GM19328 (cell line): Measurements from ENCODE around the gene KRT17.
"Not testable (repeated sequence)": the region's sequence is repeated elsewhere in the genome, so short reads cannot be mapped to it uniquely, and the experiment has no call there.

Experiments
- ATAC-seq: cut with Tn5 transposase; IDR thresholded peaks from one replicate; pipeline ENCODE4 v1.9.1; 2021; ENCODE audit warnings: mild to moderate bottlenecking, moderate library complexity; ENCODE audit not compliant: unreplicated experiment

KRT17 gene

GRCh38 chr17:41579484-41580243 lies 44.7 kb downstream of the KRT17 start:
- no peak for ATAC-seq

DNA sequence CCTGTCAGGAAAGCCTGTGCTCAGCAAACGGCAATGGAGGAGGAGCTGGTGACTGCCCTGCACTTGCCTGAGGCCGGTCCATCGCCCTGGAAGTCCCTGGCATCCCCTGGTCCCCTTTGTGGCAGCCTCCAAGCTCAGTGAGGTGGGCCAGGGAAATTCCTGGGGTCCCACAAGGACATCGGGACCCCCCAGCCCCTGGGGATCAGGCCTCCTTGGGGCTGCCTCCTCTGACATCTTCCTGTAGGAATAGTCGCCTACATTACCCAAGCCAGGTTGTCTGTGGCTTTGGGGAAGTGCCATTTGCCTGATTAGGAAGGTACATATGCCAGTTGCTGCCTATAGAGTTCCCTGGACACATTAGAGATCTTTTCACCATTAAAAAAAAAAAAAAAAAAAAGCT lies 45.4 kb downstream of the KRT17 start:
- no peak for ATAC-seq

DNA sequence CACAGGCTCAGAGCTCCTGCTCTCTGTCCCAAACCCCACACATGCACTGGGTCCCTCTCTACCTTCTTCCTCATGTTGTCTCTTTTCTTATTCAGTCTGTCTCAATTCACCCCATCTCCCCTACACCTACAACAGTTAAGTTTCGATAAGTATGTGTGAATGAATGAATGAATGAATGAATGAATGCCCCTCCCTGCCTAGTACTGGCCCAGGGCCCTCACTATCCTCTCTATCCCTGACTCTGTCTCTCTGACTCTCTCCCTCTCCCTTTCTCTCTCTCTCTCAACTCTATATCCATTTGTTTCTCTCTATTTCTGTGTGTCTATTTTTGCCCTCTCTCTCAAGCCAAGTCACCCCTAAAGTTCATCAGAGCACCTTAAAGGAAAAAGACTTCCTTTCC lies 45.8 kb downstream of the KRT17 start:
- ATAC-seq, result no peak

- ATAC-seq, result not testable (repeated sequence)
Measured at GRCh38 chr17:41576740-41577139, 47.6 kb downstream of the KRT17 start.

- ATAC-seq, result no peak
Measured at GRCh38 chr17:41575336-41575735, 49.0 kb downstream of the KRT17 start.

DNA sequence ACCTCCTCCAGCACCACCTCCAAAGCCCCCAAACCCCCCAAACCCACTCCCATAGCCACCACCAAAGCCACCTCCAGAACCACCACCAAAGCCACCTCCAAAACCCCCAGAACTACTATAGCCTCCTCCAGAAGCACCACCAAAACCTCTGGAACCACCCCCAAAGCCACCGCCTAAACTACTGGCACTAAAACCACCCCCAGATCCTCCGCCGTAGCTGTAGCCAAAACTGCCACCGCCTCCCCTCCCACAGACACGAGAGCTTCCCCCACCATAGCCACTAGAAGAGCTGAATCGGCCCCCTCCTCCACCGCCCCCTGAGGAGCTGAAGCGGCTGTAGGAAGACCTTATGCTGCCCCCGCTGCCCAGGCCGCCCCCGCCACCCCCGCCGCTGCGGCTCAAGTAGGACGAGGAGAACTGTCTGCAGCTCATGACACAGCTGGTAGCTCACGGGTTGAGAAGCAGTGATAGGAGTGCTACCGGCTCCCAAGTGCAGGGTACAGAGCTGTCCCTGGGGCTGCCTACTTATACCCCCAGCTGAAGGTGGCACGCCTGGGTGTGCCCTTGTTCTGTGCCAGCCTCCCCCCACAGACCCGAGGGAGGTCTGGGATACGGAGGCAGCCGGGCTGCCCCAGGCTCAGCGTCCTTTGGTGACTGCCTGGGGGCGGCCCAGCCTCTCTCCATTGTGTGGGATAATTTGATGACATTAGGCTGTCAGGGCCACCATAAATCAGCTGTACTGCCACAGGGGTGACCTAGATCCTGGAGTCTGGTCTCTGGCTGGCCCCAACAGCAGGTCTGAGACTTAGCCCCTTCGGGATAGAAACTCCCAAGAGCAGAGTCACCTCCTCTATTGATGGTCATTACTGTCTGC lies 52.6 kb downstream of the KRT17 start, which contains the start of gene KRT9:
TSS of gene KRT9 (minus strand) at position 499 of the 874 bp plus-strand sequence. CDS start at position 432, 67 bp downstream.
- no peak for ATAC-seq
